ENCODE measurements around the gene PTMA. TPM values are rescaled to one million over a fixed set of nuclear protein-coding genes. Genes with fewer than 3 reads are reported as not detected.

The PTMA gene
- total and polyA plus RNA-seq, 9 of the 15 experiments (the other 6 are each of a cell fraction or from before 2014, with no cell fraction given) = 429 to 2,322 (median 1,578) TPM

DNA sequence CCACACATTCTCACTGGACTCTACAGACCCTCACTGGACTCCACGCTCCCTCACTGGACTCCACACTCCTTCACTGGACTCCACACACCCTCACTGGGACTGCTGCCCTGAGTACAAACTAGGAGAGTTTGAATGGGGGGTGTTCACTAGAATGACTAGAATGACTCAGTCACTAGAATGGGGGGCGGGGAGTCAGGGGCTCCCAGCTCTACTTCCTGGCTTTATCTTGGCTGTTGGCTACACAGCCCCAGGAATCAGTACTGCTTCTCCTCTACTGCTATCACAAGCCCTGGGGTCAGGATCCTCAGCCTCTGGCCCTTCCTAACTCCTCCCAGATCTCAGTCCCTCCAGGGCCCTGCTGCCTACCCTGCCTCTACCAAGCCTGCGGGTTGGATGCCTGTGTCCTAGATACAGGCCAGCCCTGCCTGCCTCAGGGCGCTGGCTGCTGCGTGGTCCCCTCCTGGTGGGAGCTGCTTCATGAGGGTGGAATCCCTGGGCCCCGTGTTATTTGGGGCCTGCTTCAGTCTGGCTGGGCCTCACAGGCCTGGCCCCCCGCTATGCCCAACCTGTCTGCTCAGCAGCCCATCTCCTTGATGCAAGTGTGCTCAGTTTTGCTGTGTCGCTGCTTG, 7.8 kb downstream of the PTMA start (continued):
- no peak for TF ChIP-seq ZBTB40 (IDR thresholded peaks at IDR 0.05)
- TF ChIP-seq ZBTB40 (CRISPR knock-in tag; IDR thresholded peaks at IDR 0.05) = no peak
- TF ChIP-seq MAFK (IDR thresholded peaks at IDR 0.05; ENCODE audit: low read length) = no peak
- TF ChIP-seq PML (IDR thresholded peaks at IDR 0.05; ENCODE audit: low read length) = no peak
- no peak for TF ChIP-seq ARID1B (IDR thresholded peaks at IDR 0.05)
- no peak for TF ChIP-seq KAT2B (IDR thresholded peaks at IDR 0.05; ENCODE audit: low read depth, low read length)
- TF ChIP-seq CBX1 (IDR thresholded peaks at IDR 0.05; ENCODE audit: low read depth) = no peak
- TF ChIP-seq ELF1 (tag; IDR thresholded peaks at IDR 0.05) = no peak
- no peak for TF ChIP-seq KLF13 (tag; IDR thresholded peaks at IDR 0.05; ENCODE audit: borderline replicate concordance, low read depth)
- TF ChIP-seq, protein P1, sequence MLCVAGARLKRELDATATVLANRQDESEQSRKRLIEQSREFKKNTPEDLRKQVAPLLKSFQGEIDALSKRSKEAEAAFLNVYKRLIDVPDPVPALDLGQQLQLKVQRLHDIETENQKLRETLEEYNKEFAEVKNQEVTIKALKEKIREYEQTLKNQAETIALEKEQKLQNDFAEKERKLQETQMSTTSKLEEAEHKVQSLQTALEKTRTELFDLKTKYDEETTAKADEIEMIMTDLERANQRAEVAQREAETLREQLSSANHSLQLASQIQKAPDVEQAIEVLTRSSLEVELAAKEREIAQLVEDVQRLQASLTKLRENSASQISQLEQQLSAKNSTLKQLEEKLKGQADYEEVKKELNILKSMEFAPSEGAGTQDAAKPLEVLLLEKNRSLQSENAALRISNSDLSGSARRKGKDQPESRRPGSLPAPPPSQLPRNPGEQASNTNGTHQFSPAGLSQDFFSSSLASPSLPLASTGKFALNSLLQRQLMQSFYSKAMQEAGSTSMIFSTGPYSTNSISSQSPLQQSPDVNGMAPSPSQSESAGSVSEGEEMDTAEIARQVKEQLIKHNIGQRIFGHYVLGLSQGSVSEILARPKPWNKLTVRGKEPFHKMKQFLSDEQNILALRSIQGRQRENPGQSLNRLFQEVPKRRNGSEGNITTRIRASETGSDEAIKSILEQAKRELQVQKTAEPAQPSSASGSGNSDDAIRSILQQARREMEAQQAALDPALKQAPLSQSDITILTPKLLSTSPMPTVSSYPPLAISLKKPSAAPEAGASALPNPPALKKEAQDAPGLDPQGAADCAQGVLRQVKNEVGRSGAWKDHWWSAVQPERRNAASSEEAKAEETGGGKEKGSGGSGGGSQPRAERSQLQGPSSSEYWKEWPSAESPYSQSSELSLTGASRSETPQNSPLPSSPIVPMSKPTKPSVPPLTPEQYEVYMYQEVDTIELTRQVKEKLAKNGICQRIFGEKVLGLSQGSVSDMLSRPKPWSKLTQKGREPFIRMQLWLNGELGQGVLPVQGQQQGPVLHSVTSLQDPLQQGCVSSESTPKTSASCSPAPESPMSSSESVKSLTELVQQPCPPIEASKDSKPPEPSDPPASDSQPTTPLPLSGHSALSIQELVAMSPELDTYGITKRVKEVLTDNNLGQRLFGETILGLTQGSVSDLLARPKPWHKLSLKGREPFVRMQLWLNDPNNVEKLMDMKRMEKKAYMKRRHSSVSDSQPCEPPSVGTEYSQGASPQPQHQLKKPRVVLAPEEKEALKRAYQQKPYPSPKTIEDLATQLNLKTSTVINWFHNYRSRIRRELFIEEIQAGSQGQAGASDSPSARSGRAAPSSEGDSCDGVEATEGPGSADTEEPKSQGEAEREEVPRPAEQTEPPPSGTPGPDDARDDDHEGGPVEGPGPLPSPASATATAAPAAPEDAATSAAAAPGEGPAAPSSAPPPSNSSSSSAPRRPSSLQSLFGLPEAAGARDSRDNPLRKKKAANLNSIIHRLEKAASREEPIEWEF (CRISPR knock-in tag; IDR thresholded peaks at IDR 0.05) = no peak
- no peak for TF ChIP-seq ID3 (CRISPR knock-in tag; IDR thresholded peaks at IDR 0.05)
- no peak for TF ChIP-seq ID3 (tag; IDR thresholded peaks at IDR 0.05)
- TF ChIP-seq, protein P2, sequence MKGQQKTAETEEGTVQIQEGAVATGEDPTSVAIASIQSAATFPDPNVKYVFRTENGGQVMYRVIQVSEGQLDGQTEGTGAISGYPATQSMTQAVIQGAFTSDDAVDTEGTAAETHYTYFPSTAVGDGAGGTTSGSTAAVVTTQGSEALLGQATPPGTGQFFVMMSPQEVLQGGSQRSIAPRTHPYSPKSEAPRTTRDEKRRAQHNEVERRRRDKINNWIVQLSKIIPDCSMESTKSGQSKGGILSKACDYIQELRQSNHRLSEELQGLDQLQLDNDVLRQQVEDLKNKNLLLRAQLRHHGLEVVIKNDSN (CRISPR knock-in tag; IDR thresholded peaks at IDR 0.05) = no peak

Measured in K562 (cell line).